AG09309 (cell line): ENCODE measurements around the gene MRPL43.

Experiments used
- DNase-seq: peaks from one replicate; pipeline ENCODE4 v3.0.0-alpha.2; 2010; ENCODE audit warnings: low read depth
- H3K4me3 ChIP-seq: 2 replicates; pipeline ENCODE4 v1.5.1; 2011; ENCODE audit warnings: mild to moderate bottlenecking, low read depth, low read length, moderate library complexity; ENCODE audit not compliant: control insufficient read depth
- TF ChIP-seq, protein P1 (sequence below): IDR thresholded peaks from 2 replicates; pipeline ENCODE4 v1.5.1; 2011; ENCODE audit warnings: mild to moderate bottlenecking, low read depth, low read length, inconsistent platforms; ENCODE audit not compliant: insufficient read depth, control insufficient read depth; ENCODE audit errors: missing control alignments

The MRPL43 gene

DNA sequence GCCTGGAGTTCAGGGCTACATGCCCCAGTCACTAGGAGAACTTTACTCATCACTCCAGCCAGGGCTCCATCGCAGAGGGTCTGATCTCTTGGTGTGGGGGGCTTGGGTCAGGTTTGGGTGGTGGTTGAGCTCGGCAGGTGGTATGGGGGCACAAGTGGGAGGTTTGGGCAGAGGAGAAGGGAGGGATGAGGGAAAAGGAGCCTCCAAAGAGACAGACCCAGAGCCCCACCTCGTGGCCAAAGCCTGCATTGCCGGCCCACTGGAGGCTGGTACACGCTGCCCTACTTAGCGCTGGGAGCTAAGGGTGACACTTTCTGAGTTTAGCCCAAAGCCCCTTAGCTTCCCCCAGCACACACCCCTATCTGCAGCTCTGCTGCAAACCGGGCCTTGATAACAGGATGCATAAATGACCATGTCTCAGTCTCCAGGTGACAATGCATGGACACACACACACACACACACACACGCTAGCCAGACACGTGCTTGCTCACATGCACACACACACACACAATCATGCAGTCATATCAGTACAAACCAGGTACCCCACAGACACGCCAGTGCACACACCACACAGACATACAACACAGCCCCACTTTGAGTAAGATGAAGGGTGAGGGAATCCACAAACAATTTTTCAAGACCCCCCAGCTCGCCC, 27.1 kb upstream of the MRPL43 start:
- TF ChIP-seq, protein P1, sequence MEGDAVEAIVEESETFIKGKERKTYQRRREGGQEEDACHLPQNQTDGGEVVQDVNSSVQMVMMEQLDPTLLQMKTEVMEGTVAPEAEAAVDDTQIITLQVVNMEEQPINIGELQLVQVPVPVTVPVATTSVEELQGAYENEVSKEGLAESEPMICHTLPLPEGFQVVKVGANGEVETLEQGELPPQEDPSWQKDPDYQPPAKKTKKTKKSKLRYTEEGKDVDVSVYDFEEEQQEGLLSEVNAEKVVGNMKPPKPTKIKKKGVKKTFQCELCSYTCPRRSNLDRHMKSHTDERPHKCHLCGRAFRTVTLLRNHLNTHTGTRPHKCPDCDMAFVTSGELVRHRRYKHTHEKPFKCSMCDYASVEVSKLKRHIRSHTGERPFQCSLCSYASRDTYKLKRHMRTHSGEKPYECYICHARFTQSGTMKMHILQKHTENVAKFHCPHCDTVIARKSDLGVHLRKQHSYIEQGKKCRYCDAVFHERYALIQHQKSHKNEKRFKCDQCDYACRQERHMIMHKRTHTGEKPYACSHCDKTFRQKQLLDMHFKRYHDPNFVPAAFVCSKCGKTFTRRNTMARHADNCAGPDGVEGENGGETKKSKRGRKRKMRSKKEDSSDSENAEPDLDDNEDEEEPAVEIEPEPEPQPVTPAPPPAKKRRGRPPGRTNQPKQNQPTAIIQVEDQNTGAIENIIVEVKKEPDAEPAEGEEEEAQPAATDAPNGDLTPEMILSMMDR = peak; percentile 94
- H3K4me3 ChIP-seq = no peak overlapping the region
- no peak for DNase-seq

GRCh38 chr10:101013365-101013825, 26.1 kb upstream of the MRPL43 start:
- no peak for DNase-seq
- TF ChIP-seq, protein P1 = no peak
- no peak overlapping the region for H3K4me3 ChIP-seq

GRCh38 chr10:101012525-101013364, 25.4 kb upstream of the MRPL43 start:
- no peak overlapping the region for H3K4me3 ChIP-seq
- TF ChIP-seq, protein P1 = peak; percentile 84
- DNase-seq = no peak

GRCh38 chr10:101011517-101012423, 24.5 kb upstream of the MRPL43 start:
- TF ChIP-seq, protein P1 = peak; percentile 43
- no peak for DNase-seq
- H3K4me3 ChIP-seq = no peak overlapping the region

GRCh38 chr10:101010329-101010728, 23.0 kb upstream of the MRPL43 start:
- TF ChIP-seq, protein P1 = no peak
- DNase-seq = no peak
- no peak overlapping the region for H3K4me3 ChIP-seq

GRCh38 chr10:101008823-101009423, 21.6 kb upstream of the MRPL43 start:
- H3K4me3 ChIP-seq = no peak overlapping the region
- TF ChIP-seq, protein P1 = no peak
- no peak for DNase-seq
